GM23338 (cell line): ENCODE measurements around the gene CWH43. TPM values are rescaled to one million over a fixed set of nuclear protein-coding genes. Genes with fewer than 3 reads are reported as not detected.

Experiments used
- ATAC-seq: fragments of 200-7000 bp; cut with Tn5 transposase; 3 replicates; pipeline ENCODE4 v1.9.1; 2020
- DNase-seq: peaks from one replicate; pipeline ENCODE4 v3.0.0-alpha.2; 2015; ENCODE audit warnings: low spot score
- H2AFZ ChIP-seq: fragments of 200-600 bp; sonication (generic); 2 replicates; pipeline ENCODE4 v1.8.0; 2016; ENCODE audit warnings: antibody characterized with exemption, mild to moderate bottlenecking, moderate library complexity
- H3F3A ChIP-seq: fragments of 200-600 bp; sonication (generic); replicated peaks from 2 replicates; pipeline ENCODE4 v1.8.0; 2017; ENCODE audit warnings: antibody characterized with exemption, mixed run types, low read depth
- H3K27ac ChIP-seq: fragments of 200-600 bp; sonication (generic); 2 replicates; pipeline ENCODE4 v1.6.1; 2016; ENCODE audit warnings: low read depth
- H3K27me3 ChIP-seq: fragments of 200-600 bp; sonication (generic); 2 replicates; pipeline ENCODE4 v1.8.0; 2016; ENCODE audit warnings: mild to moderate bottlenecking, mixed run types, moderate library complexity; ENCODE audit not compliant: insufficient read depth
- H3K36me3 ChIP-seq: fragments of 200-600 bp; sonication (generic); 2 replicates; pipeline ENCODE4 v1.8.0; 2016; ENCODE audit warnings: mild to moderate bottlenecking; ENCODE audit not compliant: insufficient read depth
- H3K4me1 ChIP-seq: fragments of 200-600 bp; sonication (generic); 2 replicates; pipeline ENCODE4 v1.8.0; 2016; ENCODE audit warnings: mild to moderate bottlenecking, moderate library complexity; ENCODE audit not compliant: insufficient read depth
- H3K4me2 ChIP-seq: fragments of 200-600 bp; sonication (generic); 2 replicates; pipeline ENCODE4 v1.7.1; 2017; ENCODE audit warnings: mixed run types
- H3K4me3 ChIP-seq: fragments of 200-600 bp; sonication (generic); 2 replicates; pipeline ENCODE4 v1.6.1; 2016; ENCODE audit warnings: mixed run types
- H3K79me2 ChIP-seq: fragments of 200-600 bp; sonication (generic); replicated peaks from 2 replicates; pipeline ENCODE4 v1.8.0; 2017; ENCODE audit warnings: mild to moderate bottlenecking; ENCODE audit not compliant: insufficient read depth
- H3K9me2 ChIP-seq: fragments of 200-600 bp; sonication (generic); 2 replicates; pipeline ENCODE4 v1.8.0; 2017; ENCODE audit not compliant: insufficient read depth
- H4K20me1 ChIP-seq: fragments of 200-600 bp; sonication (generic); replicated peaks from 2 replicates; pipeline ENCODE4 v1.8.0; 2017; ENCODE audit warnings: mild to moderate bottlenecking; ENCODE audit not compliant: insufficient read depth
- H3K27ac Mint-ChIP-seq: 2 replicates; pipeline ENCODE4 v1.8.0; 2020; ENCODE audit warnings: inconsistent platforms, mild to moderate bottlenecking, moderate library complexity, mixed read lengths
- H3K27me3 Mint-ChIP-seq: 3 replicates; pipeline ENCODE4 v1.8.0; 2022; ENCODE audit warnings: low read depth, mild to moderate bottlenecking, moderate library complexity, mixed read lengths, inconsistent platforms; ENCODE audit not compliant: insufficient read depth, poor library complexity
- H3K36me3 Mint-ChIP-seq: 3 replicates; pipeline ENCODE4 v1.8.0; 2021; ENCODE audit warnings: low read depth, mild to moderate bottlenecking, inconsistent platforms, moderate library complexity, mixed read lengths
- H3K4me1 Mint-ChIP-seq: 3 replicates; pipeline ENCODE4 v1.8.0; 2020; ENCODE audit warnings: mild to moderate bottlenecking, inconsistent platforms, mixed read lengths
- H3K4me3 Mint-ChIP-seq: 3 replicates; pipeline ENCODE4 v1.8.0; 2021; ENCODE audit warnings: moderate library complexity, mild to moderate bottlenecking, inconsistent platforms, mixed read lengths
- H3K9me3 Mint-ChIP-seq: 3 replicates; pipeline ENCODE4 v1.8.0; 2020; ENCODE audit warnings: moderate library complexity, mild to moderate bottlenecking, inconsistent platforms, mixed read lengths
- ETS1 ChIP-seq: IDR thresholded peaks from 2 replicates; pipeline ENCODE4 v1.6.1; 2016; ENCODE audit warnings: antibody characterized with exemption
- JUNB ChIP-seq: IDR thresholded peaks from one replicate; pipeline ENCODE4 v1.6.1; 2016; ENCODE audit warnings: antibody characterized with exemption; ENCODE audit not compliant: unreplicated experiment
- POLR2AphosphoS5 ChIP-seq: IDR thresholded peaks from 2 replicates; pipeline ENCODE4 v1.6.1; 2016; ENCODE audit warnings: antibody characterized with exemption, low read depth
- STAT1 ChIP-seq: IDR thresholded peaks from one replicate; pipeline ENCODE4 v1.6.1; 2016; ENCODE audit warnings: antibody characterized with exemption; ENCODE audit not compliant: unreplicated experiment
- ZNF331 ChIP-seq: fragments of 250-450 bp; sonication (Bioruptor Pico); IDR thresholded peaks from 2 replicates; pipeline ENCODE4 v1.5.0; 2020; ENCODE audit warnings: low read depth, mild to moderate bottlenecking, moderate library complexity
- polyA plus RNA-seq: library from polyadenylated mRNA; unstranded; fragments of >200 nt; fragmentation: Nextera tagmentation; extraction: Ambion mirVana; gene quantifications from 2 replicates; pipeline ENCODE4 v1.2.1, GENCODE V29; 2016
- total RNA-seq: library from RNA; depleted of rRNA; stranded (reverse); fragments of >200 nt; shearing (Covaris generic); gene quantifications from 2 replicates; pipeline ENCODE4 v1.2.3, GENCODE V29; 2014
- TF ChIP-seq, protein P1 (sequence below), 2 experiments: fragments of 200-600 bp in 1 of 2; sonication (generic) in 1 of 2; conservative IDR thresholded peaks; 2 replicates each; pipeline versions ENCODE4 v1.5.1 to v1.6.1; 2016 to 2017; ENCODE audit warnings: antibody characterized with exemption in 2 of 2, low read depth in 2 of 2, mild to moderate bottlenecking in 2 of 2, moderate library complexity in 1 of 2
- TF ChIP-seq, protein P2 (sequence below): fragments of 250-450 bp; sonication (Bioruptor Pico); IDR thresholded peaks from 2 replicates; pipeline ENCODE4 v1.5.0; 2020; ENCODE audit warnings: mild to moderate bottlenecking, moderate library complexity

The CWH43 gene
- total and polyA plus RNA-seq, 2 experiments from 2014 or later = not detected

DNA sequence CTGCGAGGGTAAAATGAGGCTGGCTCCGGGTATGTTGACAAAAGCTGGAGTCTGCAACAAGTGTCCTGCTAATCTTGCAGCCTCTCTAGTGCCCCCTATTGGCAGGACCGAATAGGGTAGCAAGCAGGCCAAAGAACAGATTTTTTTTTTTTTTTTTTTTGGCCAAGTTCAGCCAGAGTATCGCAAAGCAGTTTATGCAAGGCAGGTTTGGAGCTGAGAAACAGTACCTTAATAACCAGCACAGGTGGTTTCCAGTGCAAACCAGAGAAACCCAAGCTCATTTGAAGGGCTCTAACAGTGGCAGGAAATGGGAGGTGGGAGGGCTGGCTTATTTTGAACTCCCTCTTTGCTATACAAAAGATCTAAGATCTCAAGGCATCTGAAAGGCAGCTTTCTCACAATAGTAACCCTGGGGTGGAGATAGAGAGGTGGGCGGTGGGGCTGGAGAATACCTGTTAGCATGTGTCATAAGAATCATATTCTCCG is 41.3 kb upstream of the CWH43 start (continued):
- no peak for TF ChIP-seq STAT1
- TF ChIP-seq POLR2AphosphoS5 = no peak

GRCh38 chr4:48945981-48946380 is 40.1 kb upstream of the CWH43 start:
- Histone ChIP-seq H3K4me3 (no peak overlapping the region), H4K20me1 (no peaks in the 10 kb centered on the region), H2AFZ (no peak overlapping the region), H3K36me3 (no peaks in the 10 kb centered on the region), H3K79me2 (no peaks in the 10 kb centered on the region), H3K27ac (no peak overlapping the region), H3K27me3 (0 out of 2 replicates have a peak, but pooled peaks cover 3% of the 10 kb centered on the region), H3K9me2 (no peaks in the 10 kb centered on the region), H3F3A (0 out of 2 replicates have a peak, but pooled peaks cover 3% of the 10 kb centered on the region), H3K4me1 (peaks cover 13% of the 10 kb centered on the region), H3K4me2 (no peak overlapping the region)
- DNase-seq (no peak), ATAC-seq (no peak)
- Mint-ChIP-seq H3K4me3 (no peak overlapping the region), H3K36me3 (no peaks in the 10 kb centered on the region), H3K27ac (no peak overlapping the region), H3K9me3 (peaks cover under 1% of the 10 kb centered on the region), H3K4me1 (peaks cover 8% of the 10 kb centered on the region; the same call in 2 of the 3 replicates), H3K27me3 (peaks cover 2% of the 10 kb centered on the region)
- TF ChIP-seq JUNB (no peak), ZNF331 (CRISPR knock-in tag) (no peak), ETS1 (no peak)
- TF ChIP-seq, protein P1, sequence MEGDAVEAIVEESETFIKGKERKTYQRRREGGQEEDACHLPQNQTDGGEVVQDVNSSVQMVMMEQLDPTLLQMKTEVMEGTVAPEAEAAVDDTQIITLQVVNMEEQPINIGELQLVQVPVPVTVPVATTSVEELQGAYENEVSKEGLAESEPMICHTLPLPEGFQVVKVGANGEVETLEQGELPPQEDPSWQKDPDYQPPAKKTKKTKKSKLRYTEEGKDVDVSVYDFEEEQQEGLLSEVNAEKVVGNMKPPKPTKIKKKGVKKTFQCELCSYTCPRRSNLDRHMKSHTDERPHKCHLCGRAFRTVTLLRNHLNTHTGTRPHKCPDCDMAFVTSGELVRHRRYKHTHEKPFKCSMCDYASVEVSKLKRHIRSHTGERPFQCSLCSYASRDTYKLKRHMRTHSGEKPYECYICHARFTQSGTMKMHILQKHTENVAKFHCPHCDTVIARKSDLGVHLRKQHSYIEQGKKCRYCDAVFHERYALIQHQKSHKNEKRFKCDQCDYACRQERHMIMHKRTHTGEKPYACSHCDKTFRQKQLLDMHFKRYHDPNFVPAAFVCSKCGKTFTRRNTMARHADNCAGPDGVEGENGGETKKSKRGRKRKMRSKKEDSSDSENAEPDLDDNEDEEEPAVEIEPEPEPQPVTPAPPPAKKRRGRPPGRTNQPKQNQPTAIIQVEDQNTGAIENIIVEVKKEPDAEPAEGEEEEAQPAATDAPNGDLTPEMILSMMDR (conservative IDR thresholded peaks at IDR 0.05; ENCODE audit: low read depth in 2 of 2) = no peak

- H3K4me3 Mint-ChIP-seq = no peak overlapping the region
- TF ChIP-seq, protein P2, sequence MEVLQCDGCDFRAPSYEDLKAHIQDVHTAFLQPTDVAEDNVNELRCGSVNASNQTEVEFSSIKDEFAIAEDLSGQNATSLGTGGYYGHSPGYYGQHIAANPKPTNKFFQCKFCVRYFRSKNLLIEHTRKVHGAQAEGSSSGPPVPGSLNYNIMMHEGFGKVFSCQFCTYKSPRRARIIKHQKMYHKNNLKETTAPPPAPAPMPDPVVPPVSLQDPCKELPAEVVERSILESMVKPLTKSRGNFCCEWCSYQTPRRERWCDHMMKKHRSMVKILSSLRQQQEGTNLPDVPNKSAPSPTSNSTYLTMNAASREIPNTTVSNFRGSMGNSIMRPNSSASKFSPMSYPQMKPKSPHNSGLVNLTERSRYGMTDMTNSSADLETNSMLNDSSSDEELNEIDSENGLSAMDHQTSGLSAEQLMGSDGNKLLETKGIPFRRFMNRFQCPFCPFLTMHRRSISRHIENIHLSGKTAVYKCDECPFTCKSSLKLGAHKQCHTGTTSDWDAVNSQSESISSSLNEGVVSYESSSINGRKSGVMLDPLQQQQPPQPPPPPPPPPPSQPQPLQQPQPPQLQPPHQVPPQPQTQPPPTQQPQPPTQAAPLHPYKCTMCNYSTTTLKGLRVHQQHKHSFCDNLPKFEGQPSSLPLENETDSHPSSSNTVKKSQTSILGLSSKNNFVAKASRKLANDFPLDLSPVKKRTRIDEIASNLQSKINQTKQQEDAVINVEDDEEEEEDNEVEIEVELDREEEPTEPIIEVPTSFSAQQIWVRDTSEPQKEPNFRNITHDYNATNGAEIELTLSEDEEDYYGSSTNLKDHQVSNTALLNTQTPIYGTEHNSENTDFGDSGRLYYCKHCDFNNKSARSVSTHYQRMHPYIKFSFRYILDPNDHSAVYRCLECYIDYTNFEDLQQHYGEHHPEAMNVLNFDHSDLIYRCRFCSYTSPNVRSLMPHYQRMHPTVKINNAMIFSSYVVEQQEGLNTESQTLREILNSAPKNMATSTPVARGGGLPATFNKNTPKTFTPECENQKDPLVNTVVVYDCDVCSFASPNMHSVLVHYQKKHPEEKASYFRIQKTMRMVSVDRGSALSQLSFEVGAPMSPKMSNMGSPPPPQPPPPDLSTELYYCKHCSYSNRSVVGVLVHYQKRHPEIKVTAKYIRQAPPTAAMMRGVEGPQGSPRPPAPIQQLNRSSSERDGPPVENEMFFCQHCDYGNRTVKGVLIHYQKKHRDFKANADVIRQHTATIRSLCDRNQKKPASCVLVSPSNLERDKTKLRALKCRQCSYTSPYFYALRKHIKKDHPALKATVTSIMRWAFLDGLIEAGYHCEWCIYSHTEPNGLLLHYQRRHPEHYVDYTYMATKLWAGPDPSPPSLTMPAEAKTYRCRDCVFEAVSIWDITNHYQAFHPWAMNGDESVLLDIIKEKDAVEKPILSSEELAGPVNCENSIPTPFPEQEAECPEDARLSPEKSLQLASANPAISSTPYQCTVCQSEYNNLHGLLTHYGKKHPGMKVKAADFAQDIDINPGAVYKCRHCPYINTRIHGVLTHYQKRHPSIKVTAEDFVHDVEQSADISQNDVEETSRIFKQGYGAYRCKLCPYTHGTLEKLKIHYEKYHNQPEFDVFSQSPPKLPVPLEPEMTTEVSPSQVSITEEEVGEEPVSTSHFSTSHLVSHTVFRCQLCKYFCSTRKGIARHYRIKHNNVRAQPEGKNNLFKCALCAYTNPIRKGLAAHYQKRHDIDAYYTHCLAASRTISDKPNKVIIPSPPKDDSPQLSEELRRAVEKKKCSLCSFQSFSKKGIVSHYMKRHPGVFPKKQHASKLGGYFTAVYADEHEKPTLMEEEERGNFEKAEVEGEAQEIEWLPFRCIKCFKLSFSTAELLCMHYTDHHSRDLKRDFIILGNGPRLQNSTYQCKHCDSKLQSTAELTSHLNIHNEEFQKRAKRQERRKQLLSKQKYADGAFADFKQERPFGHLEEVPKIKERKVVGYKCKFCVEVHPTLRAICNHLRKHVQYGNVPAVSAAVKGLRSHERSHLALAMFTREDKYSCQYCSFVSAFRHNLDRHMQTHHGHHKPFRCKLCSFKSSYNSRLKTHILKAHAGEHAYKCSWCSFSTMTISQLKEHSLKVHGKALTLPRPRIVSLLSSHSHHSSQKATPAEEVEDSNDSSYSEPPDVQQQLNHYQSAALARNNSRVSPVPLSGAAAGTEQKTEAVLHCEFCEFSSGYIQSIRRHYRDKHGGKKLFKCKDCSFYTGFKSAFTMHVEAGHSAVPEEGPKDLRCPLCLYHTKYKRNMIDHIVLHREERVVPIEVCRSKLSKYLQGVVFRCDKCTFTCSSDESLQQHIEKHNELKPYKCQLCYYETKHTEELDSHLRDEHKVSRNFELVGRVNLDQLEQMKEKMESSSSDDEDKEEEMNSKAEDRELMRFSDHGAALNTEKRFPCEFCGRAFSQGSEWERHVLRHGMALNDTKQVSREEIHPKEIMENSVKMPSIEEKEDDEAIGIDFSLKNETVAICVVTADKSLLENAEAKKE (CRISPR knock-in tag) = no peak
- TF ChIP-seq, protein P1 (conservative IDR thresholded peaks at IDR 0.05; ENCODE audit: low read depth in 2 of 2) = peak; percentile 51 to 56
- H3K4me1 ChIP-seq = peaks cover 13% of the 10 kb centered on the region
- H3K4me2 ChIP-seq = no peak overlapping the region
- H3K4me3 ChIP-seq = no peak overlapping the region
- DNase-seq (peak; percentile 37), ATAC-seq (no peak)
- no peaks in the 10 kb centered on the region for H3K9me2 ChIP-seq
- peaks cover 5% of the 10 kb centered on the region; the same call in 2 of the 3 replicates for H3K36me3 Mint-ChIP-seq
- peak overlapping the region; percentile 1; the same call in 1 of the 2 replicates for H2AFZ ChIP-seq
- H3K9me3 Mint-ChIP-seq = peaks cover 11% of the 10 kb centered on the region
- no peaks in the 10 kb centered on the region for H3K79me2 ChIP-seq
- no peaks in the 10 kb centered on the region for H3K36me3 ChIP-seq
- 0 out of 2 replicates have a peak, but pooled peaks cover 3% of the 10 kb centered on the region for H3K27me3 ChIP-seq
- peaks cover 2% of the 10 kb centered on the region for H3K27me3 Mint-ChIP-seq
- peaks cover 8% of the 10 kb centered on the region; the same call in 2 of the 3 replicates for H3K4me1 Mint-ChIP-seq
- H3F3A ChIP-seq = 0 out of 2 replicates have a peak, but pooled peaks cover 3% of the 10 kb centered on the region
- H3K27ac ChIP-seq = no peak overlapping the region
- no peaks in the 10 kb centered on the region for H4K20me1 ChIP-seq
- H3K27ac Mint-ChIP-seq = no peak overlapping the region
Observed at GRCh38 chr4:48947731-48948130, 38.3 kb upstream of the CWH43 start.
